22Rv1 (cell line): ENCODE data around the gene OBP2A.

Experiments used
- ZFX ChIP-seq: fragments of 450-650 bp; IDR thresholded peaks from 2 replicates; pipeline ENCODE4 v1.6.1; 2017; ENCODE audit warnings: antibody characterized with exemption, borderline replicate concordance
- TF ChIP-seq, protein P1 (sequence below): fragments of 450-650 bp; IDR thresholded peaks from 2 replicates; pipeline ENCODE4 v1.5.1; 2017; ENCODE audit warnings: mild to moderate bottlenecking

GRCh38 chr9:135508211-135508820, 37.6 kb upstream of the OBP2A start:
- TF ChIP-seq, protein P1, sequence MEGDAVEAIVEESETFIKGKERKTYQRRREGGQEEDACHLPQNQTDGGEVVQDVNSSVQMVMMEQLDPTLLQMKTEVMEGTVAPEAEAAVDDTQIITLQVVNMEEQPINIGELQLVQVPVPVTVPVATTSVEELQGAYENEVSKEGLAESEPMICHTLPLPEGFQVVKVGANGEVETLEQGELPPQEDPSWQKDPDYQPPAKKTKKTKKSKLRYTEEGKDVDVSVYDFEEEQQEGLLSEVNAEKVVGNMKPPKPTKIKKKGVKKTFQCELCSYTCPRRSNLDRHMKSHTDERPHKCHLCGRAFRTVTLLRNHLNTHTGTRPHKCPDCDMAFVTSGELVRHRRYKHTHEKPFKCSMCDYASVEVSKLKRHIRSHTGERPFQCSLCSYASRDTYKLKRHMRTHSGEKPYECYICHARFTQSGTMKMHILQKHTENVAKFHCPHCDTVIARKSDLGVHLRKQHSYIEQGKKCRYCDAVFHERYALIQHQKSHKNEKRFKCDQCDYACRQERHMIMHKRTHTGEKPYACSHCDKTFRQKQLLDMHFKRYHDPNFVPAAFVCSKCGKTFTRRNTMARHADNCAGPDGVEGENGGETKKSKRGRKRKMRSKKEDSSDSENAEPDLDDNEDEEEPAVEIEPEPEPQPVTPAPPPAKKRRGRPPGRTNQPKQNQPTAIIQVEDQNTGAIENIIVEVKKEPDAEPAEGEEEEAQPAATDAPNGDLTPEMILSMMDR: no peak
- no peak for TF ChIP-seq ZFX
